GM15510 (cell line): Measurements from ENCODE around the gene TUBB4B.

Source experiments
- POLR2A ChIP-seq: IDR thresholded peaks from 3 replicates; pipeline ENCODE4 v1.6.1; 2011; ENCODE audit warnings: borderline replicate concordance; ENCODE audit not compliant: insufficient read length; ENCODE audit errors: extremely low read depth

TUBB4B gene

DNA sequence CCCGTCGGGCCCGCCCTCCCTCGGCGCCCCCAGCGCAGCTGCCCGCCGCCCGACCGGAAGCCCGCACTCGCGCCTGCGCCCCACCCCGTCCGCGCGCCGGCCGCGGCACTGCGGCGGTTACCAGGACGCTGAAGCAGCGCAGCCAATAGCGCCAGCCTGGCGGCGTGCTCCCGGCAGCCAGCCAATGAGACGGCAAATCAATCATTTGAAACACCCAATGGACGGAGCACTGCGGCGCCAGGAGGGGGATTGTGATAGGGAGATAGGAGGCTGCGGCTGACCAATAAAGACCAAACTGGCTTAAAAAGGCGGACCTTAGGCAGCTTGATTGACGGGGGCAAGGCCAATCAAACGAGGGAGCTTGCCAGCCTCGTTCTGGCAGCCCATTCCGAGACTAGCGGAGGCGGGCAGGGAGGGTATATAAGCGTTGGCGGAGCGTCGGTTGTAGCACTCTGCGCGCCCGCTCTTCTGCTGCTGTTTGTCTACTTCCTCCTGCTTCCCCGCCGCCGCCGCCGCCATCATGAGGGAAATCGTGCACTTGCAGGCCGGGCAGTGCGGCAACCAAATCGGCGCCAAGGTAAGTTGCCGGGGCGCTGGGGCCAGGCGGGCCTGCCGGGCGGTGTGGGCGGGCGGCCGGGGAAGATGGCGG lies at the start of gene TUBB4B:
TSS of gene TUBB4B (plus strand) at position 447 of the 649 bp plus-strand sequence. CDS start at position 521, 74 bp downstream.
- TF ChIP-seq POLR2A: peak; percentile 100

DNA sequence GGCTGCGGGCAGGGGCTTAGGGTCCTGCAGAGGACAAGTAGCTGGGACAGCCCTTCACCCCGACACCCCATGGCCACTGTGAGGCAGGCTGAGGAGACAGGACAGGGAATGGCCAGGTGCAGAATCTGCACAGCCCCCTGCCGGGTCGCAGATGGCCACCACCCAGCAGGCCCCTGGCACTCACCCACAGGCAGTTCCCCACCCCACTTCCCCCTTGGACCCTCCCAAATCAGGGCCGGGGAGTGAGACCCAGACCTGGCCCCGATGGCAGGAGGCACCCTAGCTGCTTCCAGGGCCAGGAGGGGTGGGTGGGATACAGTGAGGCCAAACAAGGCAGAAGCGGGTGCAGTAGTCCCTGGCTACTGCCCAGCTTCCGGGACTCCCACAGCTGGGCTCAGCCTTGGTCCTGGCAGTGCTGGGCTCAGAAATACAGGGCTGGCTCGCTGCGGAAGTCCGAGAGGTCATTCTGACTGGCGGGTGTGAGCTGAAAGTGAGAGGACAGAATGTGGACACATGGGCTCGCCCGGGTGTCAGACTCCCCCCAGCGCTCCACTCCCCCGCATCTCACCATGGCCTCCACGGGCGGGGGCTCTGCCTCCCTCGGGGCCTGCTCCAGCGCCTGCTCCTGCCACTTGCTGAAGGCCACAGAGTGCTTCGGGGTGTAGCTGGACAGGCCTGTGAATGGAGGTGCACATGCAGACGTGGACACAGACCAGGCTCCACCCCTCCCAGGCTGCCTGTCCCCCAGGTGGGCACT lies 49.2 kb upstream of the TUBB4B start:
- no peak for TF ChIP-seq POLR2A

GRCh38 chr9:137192448-137192780 lies 48.7 kb upstream of the TUBB4B start:
- no peak for TF ChIP-seq POLR2A

- TF ChIP-seq POLR2A: no peak
Measured at GRCh38 chr9:137192859-137193258, 48.2 kb upstream of the TUBB4B start.

DNA sequence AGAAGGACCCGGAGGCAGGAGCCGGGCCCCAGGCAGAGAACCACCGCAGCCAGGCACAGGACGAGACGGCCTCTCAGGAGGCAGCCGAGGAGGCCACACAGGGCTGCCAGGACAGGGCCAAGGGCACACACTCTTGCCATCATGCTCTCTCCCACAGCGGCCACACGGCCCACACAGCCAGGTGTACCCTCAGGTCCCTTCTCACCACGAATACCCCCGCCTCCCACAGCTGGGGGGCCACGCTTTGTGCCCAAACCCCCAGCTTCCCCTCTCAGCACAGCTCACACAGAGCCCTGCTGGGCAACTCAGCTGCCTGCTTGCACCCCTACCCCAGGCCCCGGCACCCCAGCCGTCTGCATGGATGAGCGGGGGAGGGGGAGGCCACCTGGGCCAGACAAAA lies 47.3 kb upstream of the TUBB4B start:
- TF ChIP-seq POLR2A: no peak

DNA sequence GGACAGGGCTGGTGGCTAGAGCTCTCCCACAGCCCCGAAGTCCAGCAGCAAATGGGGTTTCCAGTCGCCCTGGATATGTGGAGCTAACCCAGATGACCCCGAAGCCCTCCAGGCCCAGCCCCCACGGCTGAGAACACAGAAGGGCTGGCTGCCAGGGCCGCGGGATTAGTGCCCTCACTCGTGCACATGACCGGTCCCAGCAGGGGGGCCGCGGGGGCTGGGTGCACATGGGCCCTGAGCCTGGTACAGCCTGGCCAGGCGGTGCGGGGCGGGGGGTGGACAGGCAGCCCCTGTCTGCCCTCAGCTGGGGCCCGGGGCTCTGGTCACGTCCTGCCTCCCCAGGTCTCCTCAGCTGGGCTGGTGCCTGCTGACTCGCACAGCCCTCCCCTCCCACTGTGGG lies 46.7 kb upstream of the TUBB4B start:
- no peak for TF ChIP-seq POLR2A

- TF ChIP-seq POLR2A: no peak
Measured at GRCh38 chr9:137194909-137195308, 46.2 kb upstream of the TUBB4B start.

- no peak for TF ChIP-seq POLR2A
Measured at GRCh38 chr9:137195525-137196220, 45.4 kb upstream of the TUBB4B start.

DNA sequence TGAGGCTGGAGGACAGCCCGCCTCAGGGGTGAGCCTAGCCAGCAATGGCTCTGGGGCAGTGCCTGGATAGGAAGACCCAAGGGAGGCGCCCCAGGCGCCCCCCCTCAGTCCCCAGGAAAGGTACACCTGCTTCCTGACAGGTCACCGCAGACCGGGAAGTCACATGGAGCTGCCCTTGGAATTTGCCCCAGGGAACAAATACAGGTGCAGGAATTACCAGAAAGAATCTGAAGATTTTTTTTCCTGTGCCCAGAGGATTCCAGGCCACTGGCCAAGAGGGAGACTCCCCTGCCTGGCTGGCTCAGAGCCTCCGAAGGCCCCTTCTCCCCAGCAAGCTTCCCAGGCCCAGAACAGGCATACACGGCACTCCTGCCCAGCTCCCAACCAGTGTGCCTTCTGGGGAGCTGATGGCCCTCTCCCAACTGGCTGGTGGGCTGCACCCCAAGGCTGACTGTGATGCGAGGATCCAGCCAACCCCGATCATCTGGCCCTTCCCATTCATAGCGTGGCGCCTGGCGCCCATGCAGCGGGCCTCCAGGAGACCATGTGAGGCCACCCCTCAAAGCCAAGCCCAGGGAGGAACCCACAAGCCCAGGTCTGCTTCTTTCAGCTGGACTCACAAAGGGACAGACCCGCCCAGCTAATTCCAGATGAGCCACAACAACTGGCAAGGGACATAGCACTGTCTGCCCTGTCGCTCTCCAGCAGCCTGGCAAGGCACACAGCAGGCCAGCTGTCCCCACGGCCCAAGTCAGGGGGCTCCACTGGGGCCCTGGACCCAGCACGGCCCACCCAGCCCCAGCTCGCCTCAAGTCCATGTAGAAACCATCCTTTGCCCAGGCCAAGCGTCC lies 42.8 kb upstream of the TUBB4B start:
- no peak for TF ChIP-seq POLR2A

GRCh38 chr9:137198902-137199283 lies 42.2 kb upstream of the TUBB4B start:
- no peak for TF ChIP-seq POLR2A

GRCh38 chr9:137199411-137200121 lies 41.5 kb upstream of the TUBB4B start:
- no peak for TF ChIP-seq POLR2A

GRCh38 chr9:137200311-137201204 lies 40.5 kb upstream of the TUBB4B start, which contains the start of gene TPRN:
Gene TPRN (minus strand): TSS chr9:137200741. CDS start chr9:137200711, 30 bp downstream.
- peak; percentile 94 for TF ChIP-seq POLR2A

DNA sequence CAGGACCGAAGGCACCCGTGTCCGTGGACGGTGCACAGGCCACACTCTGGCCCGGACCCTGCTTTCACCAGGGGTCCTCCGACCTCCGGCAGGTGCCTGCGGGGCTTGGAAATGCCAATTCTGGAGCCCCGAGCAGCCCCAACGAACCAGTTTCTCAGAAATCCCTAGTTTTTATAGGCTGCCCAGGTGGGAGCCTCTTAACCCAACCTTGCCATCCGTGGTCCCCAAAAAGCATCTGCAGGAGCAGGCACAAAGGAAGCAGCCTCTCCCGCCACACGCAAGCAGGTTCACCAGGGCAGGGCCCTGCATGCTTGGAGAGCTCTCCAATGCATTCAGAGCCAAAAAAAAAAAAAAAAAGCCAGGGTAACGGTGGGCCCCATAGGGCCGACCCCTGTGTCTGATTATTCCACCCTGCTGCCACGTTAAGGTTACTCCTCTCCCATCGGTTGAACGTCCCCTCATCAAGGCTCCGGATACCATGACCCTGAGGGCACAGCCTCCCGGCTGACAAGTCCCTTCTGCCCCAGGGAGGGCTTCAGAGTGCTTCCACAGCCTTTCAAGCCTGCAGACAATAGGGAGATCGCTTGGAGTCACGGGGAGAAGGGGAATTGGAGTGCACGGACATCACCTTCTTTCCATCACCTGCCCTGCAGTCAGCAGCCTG lies 39.8 kb upstream of the TUBB4B start:
- TF ChIP-seq POLR2A: no peak

DNA sequence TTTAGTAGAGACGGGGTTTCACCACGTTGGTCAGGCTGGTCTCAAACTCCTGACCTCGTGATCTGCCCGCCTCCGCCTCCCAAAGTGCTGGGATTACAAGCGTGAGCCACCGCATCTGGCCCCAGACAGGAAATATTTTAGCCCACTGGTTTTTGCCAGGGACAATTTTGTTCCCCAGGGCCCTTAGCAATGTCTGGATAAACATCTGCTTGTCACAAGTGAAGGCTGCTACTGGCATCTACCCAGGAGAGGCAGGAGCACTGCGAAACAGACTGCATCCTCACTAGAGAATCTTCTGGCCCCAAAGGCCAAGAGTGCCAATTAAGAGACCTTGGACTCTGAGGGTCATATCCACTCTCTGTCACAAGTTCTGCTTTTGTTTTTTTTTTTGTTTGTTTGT lies 38.1 kb upstream of the TUBB4B start:
- TF ChIP-seq POLR2A: no peak
